Nephron (organoid): ENCODE data around the gene RAX2.

Source experiments
- H3K27ac Mint-ChIP-seq, 3 experiments: 2 replicates each; pipeline ENCODE4 v1.8.0; 2020; ENCODE audit warnings: mixed read lengths in 3 of 3, mild to moderate bottlenecking in 2 of 3, moderate library complexity in 1 of 3
- H3K27me3 Mint-ChIP-seq: 2 replicates; pipeline ENCODE4 v1.8.0; 2021; ENCODE audit warnings: low read depth, mild to moderate bottlenecking, moderate library complexity, mixed read lengths
- H3K36me3 Mint-ChIP-seq: 2 replicates; pipeline ENCODE4 v1.8.0; 2020; ENCODE audit warnings: low read depth, mixed read lengths
- H3K4me1 Mint-ChIP-seq: 2 replicates; pipeline ENCODE4 v1.8.0; 2020; ENCODE audit warnings: mixed read lengths
- H3K4me3 Mint-ChIP-seq, 3 experiments: 2 replicates each; pipeline ENCODE4 v1.8.0; 2020; ENCODE audit warnings: mild to moderate bottlenecking in 3 of 3, mixed read lengths in 3 of 3, moderate library complexity in 2 of 3
- H3K9me3 Mint-ChIP-seq: 2 replicates; pipeline ENCODE4 v1.8.0; 2020; ENCODE audit warnings: mixed read lengths
- TF ChIP-seq, protein P1 (sequence below), 3 experiments: fragments of 200-600 bp; sonication (generic); IDR thresholded peaks; one replicate each; pipeline ENCODE4 v1.5.0; 2021; ENCODE audit warnings: antibody characterized with exemption in 3 of 3; ENCODE audit not compliant: unreplicated experiment in 3 of 3

RAX2 gene

DNA sequence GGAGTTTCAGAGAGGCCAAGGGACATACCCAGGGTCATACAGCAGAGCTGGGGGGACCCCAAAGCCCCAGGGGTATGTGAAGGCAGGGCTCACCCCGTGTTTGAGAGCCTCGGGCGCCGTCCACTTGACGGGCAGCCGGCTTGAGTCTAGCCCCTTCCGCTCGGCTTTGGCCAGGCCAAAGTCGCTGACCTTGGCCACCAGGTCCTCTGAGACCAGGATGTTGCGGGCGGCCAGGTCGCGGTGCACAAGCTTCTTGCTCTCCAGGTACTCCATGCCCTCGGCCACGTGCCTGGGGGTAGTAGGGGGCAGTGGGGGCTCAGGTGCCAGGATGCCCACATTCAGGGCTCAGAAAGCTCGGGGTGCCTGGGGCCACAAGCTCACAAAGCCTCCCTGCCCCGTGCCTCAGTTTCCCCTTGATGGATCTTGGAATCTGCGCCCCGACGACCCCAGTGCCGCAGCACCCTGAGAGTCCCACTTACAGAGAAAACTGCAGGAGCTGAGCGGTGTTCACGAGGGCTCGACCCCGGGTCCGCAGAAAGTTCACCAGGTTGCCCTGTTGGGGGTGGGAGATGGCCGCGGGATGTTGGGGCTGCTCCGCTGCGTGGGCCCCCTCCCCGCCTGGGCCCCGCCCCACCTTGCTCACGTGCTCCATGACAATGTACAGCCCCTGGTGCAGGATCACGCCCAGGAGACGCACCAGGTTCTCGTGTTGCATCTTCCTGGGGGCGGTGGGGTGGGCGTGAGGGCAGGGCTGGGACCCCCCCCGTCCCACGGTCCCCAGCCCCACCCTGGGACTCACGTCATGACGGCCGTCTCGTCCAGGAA, 7.1 kb upstream of the RAX2 start:
- Mint-ChIP-seq H3K27ac (no peak overlapping the region), H3K9me3 (peaks cover 16% of the 10 kb centered on the region), H3K4me1 (no peaks in the 10 kb centered on the region), H3K36me3 (peaks cover 5% of the 10 kb centered on the region), H3K27me3 (peaks cover 28% of the 10 kb centered on the region), H3K4me3 (no peak overlapping the region)
- TF ChIP-seq, protein P1, sequence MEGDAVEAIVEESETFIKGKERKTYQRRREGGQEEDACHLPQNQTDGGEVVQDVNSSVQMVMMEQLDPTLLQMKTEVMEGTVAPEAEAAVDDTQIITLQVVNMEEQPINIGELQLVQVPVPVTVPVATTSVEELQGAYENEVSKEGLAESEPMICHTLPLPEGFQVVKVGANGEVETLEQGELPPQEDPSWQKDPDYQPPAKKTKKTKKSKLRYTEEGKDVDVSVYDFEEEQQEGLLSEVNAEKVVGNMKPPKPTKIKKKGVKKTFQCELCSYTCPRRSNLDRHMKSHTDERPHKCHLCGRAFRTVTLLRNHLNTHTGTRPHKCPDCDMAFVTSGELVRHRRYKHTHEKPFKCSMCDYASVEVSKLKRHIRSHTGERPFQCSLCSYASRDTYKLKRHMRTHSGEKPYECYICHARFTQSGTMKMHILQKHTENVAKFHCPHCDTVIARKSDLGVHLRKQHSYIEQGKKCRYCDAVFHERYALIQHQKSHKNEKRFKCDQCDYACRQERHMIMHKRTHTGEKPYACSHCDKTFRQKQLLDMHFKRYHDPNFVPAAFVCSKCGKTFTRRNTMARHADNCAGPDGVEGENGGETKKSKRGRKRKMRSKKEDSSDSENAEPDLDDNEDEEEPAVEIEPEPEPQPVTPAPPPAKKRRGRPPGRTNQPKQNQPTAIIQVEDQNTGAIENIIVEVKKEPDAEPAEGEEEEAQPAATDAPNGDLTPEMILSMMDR (IDR thresholded peaks at IDR 0.05; ENCODE audit: unreplicated experiment in 3 of 3), result no peak

DNA sequence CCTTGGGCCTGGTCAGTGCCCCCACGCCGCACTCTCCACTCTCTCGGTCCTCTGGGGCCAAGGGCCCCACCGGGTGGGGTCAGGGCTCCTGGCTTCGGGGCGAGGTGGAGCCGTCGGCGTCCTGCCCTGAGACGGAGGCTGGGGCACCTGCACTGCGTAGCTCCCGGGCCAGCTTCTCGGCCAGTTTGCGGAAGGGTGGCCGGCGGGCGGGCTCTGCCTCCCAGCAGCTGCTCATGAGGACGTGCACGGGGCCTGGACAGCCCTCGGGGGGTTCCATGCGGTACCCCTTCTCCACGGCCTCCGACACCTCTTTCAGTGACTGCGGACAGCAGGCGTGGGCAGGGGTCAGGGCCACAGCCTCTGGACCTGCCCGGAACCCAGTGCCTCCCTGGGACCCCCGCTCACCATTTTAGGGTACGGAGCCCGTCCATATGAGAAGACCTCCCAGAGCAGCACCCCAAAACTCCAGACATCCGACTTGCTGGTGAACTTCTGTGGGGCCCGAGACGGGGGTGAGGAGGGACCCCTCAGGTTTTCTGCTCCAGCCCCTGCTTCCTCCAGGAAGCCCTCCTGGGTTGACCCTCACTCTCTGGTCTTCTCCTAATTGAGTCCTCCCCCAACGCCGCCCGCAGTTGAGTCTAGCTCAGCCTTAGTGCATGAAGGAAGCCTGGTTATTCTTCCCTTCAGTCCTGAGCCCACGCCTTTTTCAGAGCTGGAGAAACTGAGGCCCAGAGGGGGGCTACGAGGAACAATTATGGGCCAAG, 6.3 kb upstream of the RAX2 start:
- Mint-ChIP-seq H3K9me3 (peaks cover 16% of the 10 kb centered on the region), H3K36me3 (peaks cover 5% of the 10 kb centered on the region), H3K4me1 (no peaks in the 10 kb centered on the region), H3K4me3 (no peak overlapping the region), H3K27me3 (peaks cover 25% of the 10 kb centered on the region), H3K27ac (no peak overlapping the region)
- TF ChIP-seq, protein P1 (IDR thresholded peaks at IDR 0.05; ENCODE audit: unreplicated experiment in 3 of 3), result no peak

DNA sequence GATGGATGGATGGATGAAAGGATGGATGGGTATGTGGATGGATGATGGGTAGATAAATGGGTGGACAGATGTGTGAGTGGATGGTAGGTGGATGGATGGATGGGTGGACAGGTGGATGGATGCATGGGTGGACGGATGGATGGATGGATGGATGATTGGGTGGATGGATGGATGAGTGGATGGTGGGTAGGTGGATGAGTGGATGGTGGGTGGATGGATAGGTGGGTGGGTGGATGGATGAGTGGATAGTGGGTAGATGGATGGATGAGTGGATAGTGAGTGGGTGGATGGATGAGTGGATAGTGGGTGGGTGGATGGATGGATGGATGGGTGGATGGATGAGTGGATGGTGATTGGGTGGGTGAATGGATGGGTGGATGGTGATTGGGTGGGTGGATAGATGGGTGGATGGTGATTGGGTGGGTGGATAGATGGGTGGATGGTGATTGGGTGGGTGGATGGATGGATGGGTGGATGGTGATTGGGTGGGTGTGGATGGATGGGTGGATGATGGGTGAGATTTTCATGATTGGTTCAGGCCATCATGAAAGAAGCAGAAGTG, 4.5 kb upstream of the RAX2 start:
- peaks cover 3% of the 10 kb centered on the region for H3K4me1 Mint-ChIP-seq
- no peak overlapping the region for H3K4me3 Mint-ChIP-seq
- H3K27ac Mint-ChIP-seq, result no peak overlapping the region

DNA sequence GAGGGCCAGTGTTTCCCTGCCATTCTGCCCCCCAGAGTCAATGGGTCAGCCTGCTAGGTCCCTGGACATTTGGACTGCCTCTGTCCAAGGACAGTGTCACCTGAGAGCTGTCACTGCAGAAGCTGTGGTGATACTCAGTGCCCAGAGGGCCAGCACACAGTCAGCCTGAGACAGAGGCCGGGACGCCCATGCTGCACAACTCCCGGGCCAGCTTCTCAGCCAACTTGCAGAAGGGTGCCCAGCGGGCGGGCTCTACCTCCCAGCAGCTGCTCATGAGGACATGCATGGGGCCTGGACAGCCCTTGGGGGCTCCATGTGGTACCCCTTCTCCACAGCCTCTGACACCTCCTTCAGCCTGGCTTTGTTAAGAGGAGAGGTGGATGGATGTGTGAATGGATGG, 3.8 kb upstream of the RAX2 start:
- Mint-ChIP-seq H3K9me3 (peaks cover under 1% of the 10 kb centered on the region), H3K27me3 (peaks cover 13% of the 10 kb centered on the region), H3K27ac (no peak overlapping the region), H3K36me3 (no peaks in the 10 kb centered on the region), H3K4me1 (peaks cover 9% of the 10 kb centered on the region), H3K4me3 (no peak overlapping the region)
- TF ChIP-seq, protein P1 (IDR thresholded peaks at IDR 0.05; ENCODE audit: unreplicated experiment in 3 of 3), result no peak

More for the DNA sequence above, 4.5 kb upstream of the RAX2 start:
- Mint-ChIP-seq H3K36me3 (no peaks in the 10 kb centered on the region), H3K9me3 (peaks cover 8% of the 10 kb centered on the region), H3K27me3 (peaks cover 20% of the 10 kb centered on the region)
- TF ChIP-seq, protein P1 (IDR thresholded peaks at IDR 0.05; ENCODE audit: unreplicated experiment in 3 of 3), result no peak

DNA sequence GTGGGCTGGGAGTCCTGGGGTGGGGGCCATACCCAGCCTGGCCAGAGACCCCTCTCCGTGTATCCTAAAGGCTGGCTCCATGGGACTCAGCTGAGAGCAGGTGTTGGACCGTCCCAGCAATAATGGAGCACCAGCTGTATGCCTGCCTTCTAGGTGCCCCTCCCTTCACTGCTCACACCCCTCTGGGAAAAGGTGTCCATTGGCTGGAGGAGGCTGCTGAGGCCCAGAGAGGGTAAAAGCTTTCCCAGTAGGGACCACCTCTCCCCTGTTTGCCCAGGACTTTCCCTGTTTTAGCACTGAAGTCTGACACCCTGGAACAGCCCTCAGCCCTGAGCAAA, 3.3 kb upstream of the RAX2 start:
- Mint-ChIP-seq H3K9me3 (no peaks in the 10 kb centered on the region), H3K4me1 (peaks cover 9% of the 10 kb centered on the region), H3K27me3 (peaks cover 13% of the 10 kb centered on the region), H3K27ac (no peak overlapping the region), H3K4me3 (no peak overlapping the region), H3K36me3 (no peaks in the 10 kb centered on the region)
- TF ChIP-seq, protein P1 (IDR thresholded peaks at IDR 0.05; ENCODE audit: unreplicated experiment in 3 of 3), result no peak
